SK-N-SH (cell line): Measurements from ENCODE around the gene SRPK1. TPM values are rescaled to one million over a fixed set of nuclear protein-coding genes. Genes with fewer than 3 reads are reported as not detected.

Source experiments
- CTCF ChIA-PET: fragments of 300-600, 350-600 bp; formaldehyde crosslinking; extraction: SDS; loops from one replicate; lab custom pipeline; 2021; lab: Yijun Ruan, JAX
- POLR2A ChIA-PET: fragments of 350-600 bp; sonication (Branson Sonifier 250); formaldehyde crosslinking; extraction: SDS; loops from one replicate; lab custom pipeline; 2020; ENCODE audit warnings: antibody characterized with exemption, inconsistent platforms; lab: Yijun Ruan, JAX
- DNase-seq: peaks from one replicate; pipeline ENCODE4 v3.0.0; 2012
- H2AFZ ChIP-seq: fragments of 200-600 bp; sonication (generic); 2 replicates; pipeline ENCODE4 v1.8.1; 2016; ENCODE audit warnings: antibody characterized with exemption, mild to moderate bottlenecking, low read depth
- H3F3A ChIP-seq: fragments of 200-600 bp; sonication (generic); replicated peaks from 2 replicates; pipeline ENCODE3; 2016; ENCODE audit warnings: antibody characterized with exemption, mild to moderate bottlenecking; ENCODE audit not compliant: insufficient read depth
- H3K27ac ChIP-seq, 2 experiments: fragments of 200-500 bp in 1 of 2; fragments of 200-600 bp in 1 of 2; sonication (Bioruptor generic) in 1 of 2; sonication (generic), shearing (Covaris generic) in 1 of 2; 2 replicates each; pipeline versions ENCODE4 v1.5.1 to v1.6.1; 2014 to 2016; ENCODE audit warnings: low read depth in 2 of 2, inconsistent platforms in 1 of 2, low read length in 1 of 2, mild to moderate bottlenecking in 1 of 2, mixed read lengths in 1 of 2
- H3K27me3 ChIP-seq: fragments of 200-600 bp; sonication (generic), shearing (Covaris generic); 2 replicates; pipeline ENCODE4 v1.6.1; 2016; ENCODE audit warnings: mixed run types; ENCODE audit not compliant: insufficient read depth
- H3K36me3 ChIP-seq, 2 experiments: fragments of 200-500 bp in 1 of 2; fragments of 200-600 bp in 1 of 2; sonication (Bioruptor generic) in 1 of 2; sonication (generic) in 1 of 2; replicated peaks in 1 of 2; 2 replicates each; pipeline versions ENCODE3 to v1.5.1; 2014 to 2016; ENCODE audit warnings: low read length in 1 of 2, mild to moderate bottlenecking in 1 of 2; ENCODE audit not compliant: insufficient read depth in 2 of 2, control insufficient read depth in 1 of 2
- H3K4me1 ChIP-seq, 2 experiments: fragments of 200-500 bp in 1 of 2; fragments of 200-600 bp in 1 of 2; sonication (Bioruptor generic) in 1 of 2; sonication (generic), shearing (Covaris generic) in 1 of 2; 2 replicates each; pipeline versions ENCODE4 v1.5.1 to v1.6.1; 2014 to 2016; ENCODE audit warnings: low read depth in 1 of 2, low read length in 1 of 2, mixed run types in 1 of 2; ENCODE audit not compliant: insufficient read depth in 2 of 2, control insufficient read depth in 1 of 2
- H3K4me2 ChIP-seq: fragments of 200-600 bp; sonication (generic), shearing (Covaris generic); 2 replicates; pipeline ENCODE4 v1.6.1; 2017; ENCODE audit warnings: mixed run types
- H3K4me3 ChIP-seq, 2 experiments: fragments of 200-500 bp in 1 of 2; fragments of 200-600 bp in 1 of 2; sonication (Bioruptor generic) in 1 of 2; sonication (generic), shearing (Covaris generic) in 1 of 2; 2 replicates each; pipeline versions ENCODE4 v1.5.1 to v1.8.1; 2014 to 2016; ENCODE audit warnings: low read depth in 2 of 2, inconsistent platforms in 1 of 2, low read length in 1 of 2, mild to moderate bottlenecking in 1 of 2, mixed read lengths in 1 of 2, moderate library complexity in 1 of 2
- H3K79me2 ChIP-seq: fragments of 200-600 bp; sonication (generic); 2 replicates; pipeline ENCODE4 v1.8.1; 2017; ENCODE audit warnings: mild to moderate bottlenecking; ENCODE audit not compliant: insufficient read depth
- H3K9ac ChIP-seq: fragments of 200-600 bp; sonication (generic); 2 replicates; pipeline ENCODE4 v1.6.1; 2017; ENCODE audit warnings: mixed run types
- H3K9me2 ChIP-seq: fragments of 200-600 bp; sonication (generic); 2 replicates; pipeline ENCODE4 v1.6.1; 2017; ENCODE audit warnings: mixed run types
- H3K9me3 ChIP-seq: fragments of 200-600 bp; sonication (generic); 2 replicates; pipeline ENCODE4 v1.6.1; 2017; ENCODE audit warnings: mixed run types, mild to moderate bottlenecking, moderate library complexity
- H4K20me1 ChIP-seq: fragments of 200-600 bp; sonication (generic); 2 replicates; pipeline ENCODE4 v1.6.1; 2017; ENCODE audit warnings: mild to moderate bottlenecking, mixed run types; ENCODE audit not compliant: insufficient read depth
- ELF1 ChIP-seq: IDR thresholded peaks from 2 replicates; pipeline ENCODE4 v1.4.0; 2012
- EZH2phosphoT487 ChIP-seq: fragments of 200-600 bp; sonication (generic); IDR thresholded peaks from 2 replicates; pipeline ENCODE4 v1.6.1; 2017; ENCODE audit warnings: low read depth, mixed run types, mild to moderate bottlenecking, antibody characterized with exemption, moderate library complexity, borderline replicate concordance
- FOSL2 ChIP-seq: IDR thresholded peaks from 2 replicates; pipeline ENCODE4 v1.4.0; 2012; ENCODE audit warnings: low read depth, mild to moderate bottlenecking, moderate library complexity, borderline replicate concordance
- FOXJ3 ChIP-seq: sonication (generic); formaldehyde crosslinking; IDR thresholded peaks from 2 replicates; pipeline ENCODE4 v1.5.1; 2020; ENCODE audit warnings: mild to moderate bottlenecking, missing genetic modification reagents
- GABPA ChIP-seq: IDR thresholded peaks from 2 replicates; pipeline ENCODE4 v1.4.0; 2012; ENCODE audit warnings: low read depth, mild to moderate bottlenecking
- GATA2 ChIP-seq: sonication (generic); formaldehyde crosslinking; IDR thresholded peaks from 2 replicates; pipeline ENCODE4 v1.5.0; 2020; ENCODE audit warnings: mild to moderate bottlenecking, missing genetic modification reagents
- NFIC ChIP-seq: IDR thresholded peaks from 2 replicates; pipeline ENCODE4 v1.4.0; 2012; ENCODE audit warnings: borderline replicate concordance
- NRF1 ChIP-seq: IDR thresholded peaks from 2 replicates; pipeline ENCODE4 v1.6.1; 2012; ENCODE audit warnings: low read depth, mild to moderate bottlenecking, low read length
- SIN3A ChIP-seq: IDR thresholded peaks from 2 replicates; pipeline ENCODE4 v1.6.1; 2012; ENCODE audit warnings: low read depth, mild to moderate bottlenecking, low read length, moderate library complexity, borderline replicate concordance
- TAF1 ChIP-seq: IDR thresholded peaks from 2 replicates; pipeline ENCODE4 v1.6.1; 2012; ENCODE audit warnings: low read depth, mild to moderate bottlenecking, low read length, moderate library complexity, borderline replicate concordance
- TEAD4 ChIP-seq: IDR thresholded peaks from 2 replicates; pipeline ENCODE4 v1.4.0; 2012; ENCODE audit warnings: mild to moderate bottlenecking, borderline replicate concordance; ENCODE audit not compliant: insufficient read depth
- WGBS: methylation state at CpG from one replicate; pipeline ENCODE4 v1.1.6; 2017; ENCODE audit warnings: low lambda C conversion rate; 5-methylcytosine and 5-hydroxymethylcytosine counted together
- polyA plus RNA-seq, 3 experiments: library from polyadenylated mRNA; depleted of rRNA; stranded (reverse); fragments of >200 nt; gene quantifications; 2 replicates each; pipeline ENCODE4 v1.2.3, GENCODE V29; 2012
- TF ChIP-seq, protein P1 (sequence below): IDR thresholded peaks from 2 replicates; pipeline ENCODE4; 2012
- TF ChIP-seq, protein P2 (sequence below): IDR thresholded peaks from 2 replicates; pipeline ENCODE4 v1.4.0; 2012; ENCODE audit warnings: low read depth
- TF ChIP-seq, protein P3 (sequence below): fragments of 200-600 bp; sonication (generic); IDR thresholded peaks from 2 replicates; pipeline ENCODE4 v1.6.1; 2017; ENCODE audit warnings: antibody characterized with exemption, mild to moderate bottlenecking, moderate library complexity
- TF ChIP-seq, protein P4 (sequence below): IDR thresholded peaks from 2 replicates; pipeline ENCODE4 v1.4.0; 2012; ENCODE audit warnings: low read depth, borderline replicate concordance
- TF ChIP-seq, protein P5 (sequence below): fragments of 150-350 bp; IDR thresholded peaks from 2 replicates; pipeline ENCODE4 v1.6.1; 2017; ENCODE audit warnings: antibody characterized with exemption, low read length, low read depth, borderline replicate concordance

The SRPK1 gene
- polyA plus RNA-seq, 1 of the 3 experiments (the other 2 are of a cell fraction), result 10.6 TPM

DNA sequence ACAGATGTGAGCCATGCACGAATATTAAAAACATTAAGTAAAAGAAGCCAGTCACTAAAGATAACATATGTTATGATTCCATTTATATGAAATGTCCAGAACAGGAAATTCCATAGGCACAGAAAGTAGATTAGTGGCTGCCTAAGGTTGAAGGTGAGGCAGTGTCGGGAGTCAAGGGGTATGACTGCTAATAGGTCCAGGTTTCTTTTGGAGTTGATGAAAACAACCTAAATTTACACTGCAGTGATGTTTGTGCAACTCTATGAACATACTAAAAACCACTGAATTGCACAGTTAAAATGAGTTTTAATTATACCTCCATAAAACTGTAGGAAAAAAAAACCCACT lies 14.4 kb downstream of the SRPK1 start:
- ChIA-PET CTCF (no interaction called here), POLR2A (no interaction called here)
- TF ChIP-seq, protein P1, sequence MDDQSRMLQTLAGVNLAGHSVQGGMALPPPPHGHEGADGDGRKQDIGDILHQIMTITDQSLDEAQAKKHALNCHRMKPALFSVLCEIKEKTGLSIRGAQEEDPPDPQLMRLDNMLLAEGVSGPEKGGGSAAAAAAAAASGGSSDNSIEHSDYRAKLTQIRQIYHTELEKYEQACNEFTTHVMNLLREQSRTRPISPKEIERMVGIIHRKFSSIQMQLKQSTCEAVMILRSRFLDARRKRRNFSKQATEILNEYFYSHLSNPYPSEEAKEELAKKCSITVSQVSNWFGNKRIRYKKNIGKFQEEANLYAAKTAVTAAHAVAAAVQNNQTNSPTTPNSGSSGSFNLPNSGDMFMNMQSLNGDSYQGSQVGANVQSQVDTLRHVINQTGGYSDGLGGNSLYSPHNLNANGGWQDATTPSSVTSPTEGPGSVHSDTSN, result no peak
- TF ChIP-seq NFIC (no peak), TEAD4 (no peak), GATA2 (CRISPR knock-in tag) (no peak), TAF1 (no peak), EZH2phosphoT487 (no peak), FOXJ3 (CRISPR knock-in tag) (no peak), SIN3A (no peak), FOSL2 (no peak), ELF1 (no peak), GABPA (no peak), NRF1 (no peak)
- TF ChIP-seq, protein P2, sequence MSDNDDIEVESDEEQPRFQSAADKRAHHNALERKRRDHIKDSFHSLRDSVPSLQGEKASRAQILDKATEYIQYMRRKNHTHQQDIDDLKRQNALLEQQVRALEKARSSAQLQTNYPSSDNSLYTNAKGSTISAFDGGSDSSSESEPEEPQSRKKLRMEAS, result no peak
- TF ChIP-seq, protein P3, sequence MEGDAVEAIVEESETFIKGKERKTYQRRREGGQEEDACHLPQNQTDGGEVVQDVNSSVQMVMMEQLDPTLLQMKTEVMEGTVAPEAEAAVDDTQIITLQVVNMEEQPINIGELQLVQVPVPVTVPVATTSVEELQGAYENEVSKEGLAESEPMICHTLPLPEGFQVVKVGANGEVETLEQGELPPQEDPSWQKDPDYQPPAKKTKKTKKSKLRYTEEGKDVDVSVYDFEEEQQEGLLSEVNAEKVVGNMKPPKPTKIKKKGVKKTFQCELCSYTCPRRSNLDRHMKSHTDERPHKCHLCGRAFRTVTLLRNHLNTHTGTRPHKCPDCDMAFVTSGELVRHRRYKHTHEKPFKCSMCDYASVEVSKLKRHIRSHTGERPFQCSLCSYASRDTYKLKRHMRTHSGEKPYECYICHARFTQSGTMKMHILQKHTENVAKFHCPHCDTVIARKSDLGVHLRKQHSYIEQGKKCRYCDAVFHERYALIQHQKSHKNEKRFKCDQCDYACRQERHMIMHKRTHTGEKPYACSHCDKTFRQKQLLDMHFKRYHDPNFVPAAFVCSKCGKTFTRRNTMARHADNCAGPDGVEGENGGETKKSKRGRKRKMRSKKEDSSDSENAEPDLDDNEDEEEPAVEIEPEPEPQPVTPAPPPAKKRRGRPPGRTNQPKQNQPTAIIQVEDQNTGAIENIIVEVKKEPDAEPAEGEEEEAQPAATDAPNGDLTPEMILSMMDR, result no peak
- TF ChIP-seq, protein P4, sequence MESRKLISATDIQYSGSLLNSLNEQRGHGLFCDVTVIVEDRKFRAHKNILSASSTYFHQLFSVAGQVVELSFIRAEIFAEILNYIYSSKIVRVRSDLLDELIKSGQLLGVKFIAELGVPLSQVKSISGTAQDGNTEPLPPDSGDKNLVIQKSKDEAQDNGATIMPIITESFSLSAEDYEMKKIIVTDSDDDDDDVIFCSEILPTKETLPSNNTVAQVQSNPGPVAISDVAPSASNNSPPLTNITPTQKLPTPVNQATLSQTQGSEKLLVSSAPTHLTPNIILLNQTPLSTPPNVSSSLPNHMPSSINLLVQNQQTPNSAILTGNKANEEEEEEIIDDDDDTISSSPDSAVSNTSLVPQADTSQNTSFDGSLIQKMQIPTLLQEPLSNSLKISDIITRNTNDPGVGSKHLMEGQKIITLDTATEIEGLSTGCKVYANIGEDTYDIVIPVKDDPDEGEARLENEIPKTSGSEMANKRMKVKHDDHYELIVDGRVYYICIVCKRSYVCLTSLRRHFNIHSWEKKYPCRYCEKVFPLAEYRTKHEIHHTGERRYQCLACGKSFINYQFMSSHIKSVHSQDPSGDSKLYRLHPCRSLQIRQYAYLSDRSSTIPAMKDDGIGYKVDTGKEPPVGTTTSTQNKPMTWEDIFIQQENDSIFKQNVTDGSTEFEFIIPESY, result no peak
- TF ChIP-seq, protein P5, sequence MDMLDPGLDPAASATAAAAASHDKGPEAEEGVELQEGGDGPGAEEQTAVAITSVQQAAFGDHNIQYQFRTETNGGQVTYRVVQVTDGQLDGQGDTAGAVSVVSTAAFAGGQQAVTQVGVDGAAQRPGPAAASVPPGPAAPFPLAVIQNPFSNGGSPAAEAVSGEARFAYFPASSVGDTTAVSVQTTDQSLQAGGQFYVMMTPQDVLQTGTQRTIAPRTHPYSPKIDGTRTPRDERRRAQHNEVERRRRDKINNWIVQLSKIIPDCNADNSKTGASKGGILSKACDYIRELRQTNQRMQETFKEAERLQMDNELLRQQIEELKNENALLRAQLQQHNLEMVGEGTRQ, result no peak
- Histone ChIP-seq H3K4me2 (no peak overlapping the region), H3K9ac (no peak overlapping the region), H3K36me3 (peaks cover 2 to 41% of the 10 kb centered on the region in 2 experiments), H3K4me3 (no peak overlapping the region), H3K4me1 (no peaks in the 10 kb centered on the region), H3K79me2 (peaks cover 99% of the 10 kb centered on the region), H3K9me3 (peaks cover 5% of the 10 kb centered on the region; the same call in 1 of the 2 replicates), H3F3A (peaks cover 5% of the 10 kb centered on the region), H4K20me1 (peaks cover 3% of the 10 kb centered on the region; the same call in 1 of the 2 replicates), H3K9me2 (no peaks in the 10 kb centered on the region), H2AFZ (no peak overlapping the region), H3K27ac (no peak overlapping the region), H3K27me3 (no peaks in the 10 kb centered on the region)
- 90% methylated on average over 2 of the region's 2 CpGs for WGBS
- no peak for DNase-seq
